Measurements from ENCODE around the gene ERICH3.

The ERICH3 gene

GRCh38 chr1:74714429-74715235, 41.0 kb upstream of the ERICH3 start:
- no peak for TF ChIP-seq CTCF (IDR thresholded peaks at IDR 0.05; ENCODE audit: borderline replicate concordance, control extremely low read depth, extremely low read depth, insufficient read depth, missing control alignments)
- in situ Hi-C loops (cut with MboI; ENCODE audit: low sequenced_read_pairs, unreplicated experiment), result no loop called here
- peak; percentile 21 for DNase-seq (ENCODE audit: low spot score)

- in situ Hi-C loops (cut with MboI; ENCODE audit: low sequenced_read_pairs, unreplicated experiment), result no loop called here
- DNase-seq (ENCODE audit: low spot score), result no peak
- TF ChIP-seq CTCF (IDR thresholded peaks at IDR 0.05; ENCODE audit: borderline replicate concordance, control extremely low read depth, extremely low read depth, insufficient read depth, missing control alignments), result no peak
These were observed 40.3 kb upstream of the ERICH3 start for GRCh38 chr1:74713849-74714248.

DNA sequence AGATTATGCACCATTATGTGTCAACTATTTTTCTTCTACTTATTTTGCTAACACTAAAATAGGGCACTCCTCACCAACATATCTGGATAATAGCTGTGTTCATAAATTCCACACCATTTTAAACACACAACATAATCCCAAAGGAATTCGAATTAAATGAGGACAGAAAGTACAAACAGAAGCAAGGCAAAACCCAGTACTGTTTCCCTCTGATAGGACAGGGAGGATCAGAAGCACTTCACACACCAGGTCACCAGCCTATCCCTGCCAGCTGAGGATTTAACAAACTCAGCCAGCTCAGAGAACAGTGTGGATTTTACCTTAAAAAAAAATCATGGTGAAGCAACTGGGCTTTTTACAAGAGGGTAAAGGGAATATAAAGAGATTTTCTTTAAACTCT, 39.3 kb upstream of the ERICH3 start:
- no peak for DNase-seq (ENCODE audit: low spot score)
- TF ChIP-seq CTCF (IDR thresholded peaks at IDR 0.05; ENCODE audit: borderline replicate concordance, control extremely low read depth, extremely low read depth, insufficient read depth, missing control alignments), result no peak
- in situ Hi-C loops (cut with MboI; ENCODE audit: low sequenced_read_pairs, unreplicated experiment), result no loop called here

- DNase-seq (ENCODE audit: low spot score), result no peak
- no peak for TF ChIP-seq CTCF (IDR thresholded peaks at IDR 0.05; ENCODE audit: borderline replicate concordance, control extremely low read depth, extremely low read depth, insufficient read depth, missing control alignments)
- in situ Hi-C loops (cut with MboI; ENCODE audit: low sequenced_read_pairs, unreplicated experiment), result no loop called here
These were observed 30.0 kb upstream of the ERICH3 start for GRCh38 chr1:74703386-74704182.

GRCh38 chr1:74699331-74699730, 25.7 kb upstream of the ERICH3 start:
- in situ Hi-C loops (cut with MboI; ENCODE audit: low sequenced_read_pairs, unreplicated experiment), result no loop called here
- no peak for TF ChIP-seq CTCF (IDR thresholded peaks at IDR 0.05; ENCODE audit: borderline replicate concordance, control extremely low read depth, extremely low read depth, insufficient read depth, missing control alignments)
- no peak for DNase-seq (ENCODE audit: low spot score)

- in situ Hi-C loops (cut with MboI; ENCODE audit: low sequenced_read_pairs, unreplicated experiment), result no loop called here
These were observed 24.2 kb upstream of the ERICH3 start for GRCh38 chr1:74697832-74698231.

More at GRCh38 chr1:74697832-74698231, 24.2 kb upstream of the ERICH3 start:
- no peak for TF ChIP-seq CTCF (IDR thresholded peaks at IDR 0.05; ENCODE audit: borderline replicate concordance, control extremely low read depth, extremely low read depth, insufficient read depth, missing control alignments)
- no peak for DNase-seq (ENCODE audit: low spot score)
